Endothelial cell (in vitro differentiated cells): ENCODE data around the gene TXNDC8. TPM values are rescaled to one million over a fixed set of nuclear protein-coding genes. Genes with fewer than 3 reads are reported as not detected.

ENCODE experiments used
- DNase-seq: peaks from one replicate; pipeline ENCODE4 v3.0.0; 2021; ENCODE audit warnings: low spot score
- H3K27ac Mint-ChIP-seq: one replicate; pipeline ENCODE4 v1.8.0; 2021; ENCODE audit warnings: mixed read lengths, inconsistent platforms; ENCODE audit not compliant: unreplicated experiment
- H3K27me3 Mint-ChIP-seq: one replicate; pipeline ENCODE4 v1.8.0; 2021; ENCODE audit warnings: mild to moderate bottlenecking, moderate library complexity, mixed read lengths, inconsistent platforms; ENCODE audit not compliant: unreplicated experiment
- H3K36me3 Mint-ChIP-seq: one replicate; pipeline ENCODE4 v1.8.0; 2021; ENCODE audit warnings: mild to moderate bottlenecking, low read depth, mixed read lengths, inconsistent platforms; ENCODE audit not compliant: unreplicated experiment
- H3K4me1 Mint-ChIP-seq: one replicate; pipeline ENCODE4 v1.8.0; 2021; ENCODE audit warnings: mild to moderate bottlenecking, mixed read lengths, inconsistent platforms; ENCODE audit not compliant: unreplicated experiment
- H3K4me3 Mint-ChIP-seq: one replicate; pipeline ENCODE4 v1.8.0; 2021; ENCODE audit warnings: mild to moderate bottlenecking, mixed read lengths, inconsistent platforms; ENCODE audit not compliant: unreplicated experiment
- H3K9me3 Mint-ChIP-seq: one replicate; pipeline ENCODE4 v1.8.0; 2021; ENCODE audit warnings: mixed read lengths, inconsistent platforms; ENCODE audit not compliant: unreplicated experiment
- CTCF ChIP-seq: fragments of 200-600 bp; sonication (generic); IDR thresholded peaks from one replicate; pipeline ENCODE4 v1.5.0; 2021; ENCODE audit warnings: antibody characterized with exemption; ENCODE audit not compliant: unreplicated experiment
- total RNA-seq: library from RNA; stranded (reverse); fragmentation: NEBNext Ultra II Directional; extraction: Animal tissue kit (Norgen Biotek cat#: 25700); gene quantifications from one replicate; pipeline ENCODE4 v1.2.1, GENCODE V29; 2021; ENCODE audit not compliant: unreplicated experiment

The TXNDC8 gene
- total RNA-seq, 1 donor from 2014 or later: not detected

GRCh38 chr9:110332766-110333165 lies 4.9 kb downstream of the TXNDC8 start:
- Mint-ChIP-seq H3K27ac (no peak overlapping the region), H3K4me3 (no peak overlapping the region), H3K27me3 (no peaks in the 10 kb centered on the region), H3K9me3 (no peaks in the 10 kb centered on the region), H3K4me1 (no peaks in the 10 kb centered on the region), H3K36me3 (no peaks in the 10 kb centered on the region)
- TF ChIP-seq CTCF: no peak
- no peak for DNase-seq

GRCh38 chr9:110330484-110331105 lies 7.1 kb downstream of the TXNDC8 start:
- Mint-ChIP-seq H3K4me3 (no peak overlapping the region), H3K27me3 (no peaks in the 10 kb centered on the region), H3K27ac (no peak overlapping the region), H3K9me3 (no peaks in the 10 kb centered on the region), H3K4me1 (no peaks in the 10 kb centered on the region), H3K36me3 (no peaks in the 10 kb centered on the region)
- no peak for TF ChIP-seq CTCF
- no peak for DNase-seq

- H3K27me3 Mint-ChIP-seq: no peaks in the 10 kb centered on the region
- no peaks in the 10 kb centered on the region for H3K4me1 Mint-ChIP-seq
- no peak overlapping the region for H3K27ac Mint-ChIP-seq
- no peak overlapping the region for H3K4me3 Mint-ChIP-seq
- no peak for TF ChIP-seq CTCF
- DNase-seq: no peak
- H3K9me3 Mint-ChIP-seq: no peaks in the 10 kb centered on the region
- H3K36me3 Mint-ChIP-seq: no peaks in the 10 kb centered on the region
Observed at GRCh38 chr9:110329639-110330230, 7.9 kb downstream of the TXNDC8 start.

- no peak for DNase-seq
- Mint-ChIP-seq H3K27ac (no peak overlapping the region), H3K27me3 (no peaks in the 10 kb centered on the region), H3K4me3 (no peak overlapping the region), H3K36me3 (no peaks in the 10 kb centered on the region), H3K4me1 (no peaks in the 10 kb centered on the region), H3K9me3 (no peaks in the 10 kb centered on the region)
- no peak for TF ChIP-seq CTCF
Observed at GRCh38 chr9:110328763-110329162, 8.9 kb downstream of the TXNDC8 start.

- Mint-ChIP-seq H3K4me1 (no peaks in the 10 kb centered on the region), H3K36me3 (no peaks in the 10 kb centered on the region), H3K27ac (no peak overlapping the region), H3K27me3 (no peaks in the 10 kb centered on the region), H3K9me3 (no peaks in the 10 kb centered on the region), H3K4me3 (no peak overlapping the region)
- DNase-seq: no peak
- TF ChIP-seq CTCF: no peak
Observed at GRCh38 chr9:110327716-110328115, 9.9 kb downstream of the TXNDC8 start.
